HG03521 (cell line): ENCODE results near the gene TTYH3.

Experiments used
- ATAC-seq: cut with Tn5 transposase; IDR thresholded peaks from one replicate; pipeline ENCODE4 v1.9.1; 2021; ENCODE audit warnings: mild to moderate bottlenecking, moderate library complexity; ENCODE audit not compliant: unreplicated experiment

Gene TTYH3

DNA sequence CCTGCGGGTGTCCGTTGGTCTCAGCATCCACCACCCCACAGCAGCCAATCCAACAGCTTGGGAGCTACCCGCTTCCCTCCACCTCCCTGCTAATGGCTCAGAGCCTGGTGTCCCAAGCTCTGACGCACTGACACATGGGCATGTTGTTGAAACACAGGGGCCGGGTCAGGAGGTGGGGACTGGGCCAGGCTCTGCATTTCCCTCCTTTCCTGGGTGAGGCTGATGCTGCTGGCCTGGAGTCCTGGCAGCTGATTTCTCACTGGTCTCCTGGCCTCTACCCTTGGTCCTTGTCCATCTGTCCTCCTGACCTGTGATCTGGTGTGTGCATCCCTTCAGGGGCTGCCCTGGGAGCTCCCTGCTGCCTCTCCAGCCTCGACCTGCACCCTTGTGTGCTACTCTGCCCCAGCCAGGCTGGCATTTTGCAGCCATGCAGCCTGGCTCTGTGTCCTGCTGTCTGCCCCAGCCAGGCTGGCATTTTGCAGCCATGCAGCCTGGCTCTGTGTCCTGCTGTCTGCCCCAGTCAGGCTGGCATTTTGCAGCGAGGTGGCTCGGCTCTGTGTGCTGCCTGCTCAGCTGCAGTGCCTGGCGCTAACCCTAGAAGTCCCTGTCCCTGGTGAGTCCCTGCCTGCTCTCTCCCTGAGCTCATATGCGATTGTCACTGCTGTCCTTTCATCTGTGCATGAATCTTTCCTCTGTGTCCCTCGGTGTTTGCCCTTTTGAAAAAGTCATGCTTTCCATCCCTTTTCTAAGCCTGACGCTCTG, 70.2 kb downstream of the TTYH3 start:
- no peak for ATAC-seq

DNA sequence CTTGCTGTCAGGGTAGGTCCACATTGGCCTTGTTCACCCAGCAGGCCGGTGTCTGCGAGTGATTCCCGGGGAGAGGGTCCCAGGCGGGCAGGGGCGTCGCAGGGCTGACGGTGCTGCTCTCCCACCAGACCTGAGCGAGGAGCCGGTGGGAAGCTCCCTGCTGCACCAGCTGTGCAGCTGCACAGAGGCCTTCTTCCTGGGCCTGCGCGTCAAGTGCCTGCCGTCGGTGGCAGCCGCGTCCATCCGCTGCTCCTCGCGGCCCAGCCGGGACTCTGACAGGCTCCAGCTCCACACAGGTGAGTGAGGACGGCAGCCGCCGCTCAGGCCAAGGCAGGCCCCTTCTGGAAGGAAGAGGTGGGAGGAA, 70.8 kb downstream of the TTYH3 start:
- no peak for ATAC-seq

DNA sequence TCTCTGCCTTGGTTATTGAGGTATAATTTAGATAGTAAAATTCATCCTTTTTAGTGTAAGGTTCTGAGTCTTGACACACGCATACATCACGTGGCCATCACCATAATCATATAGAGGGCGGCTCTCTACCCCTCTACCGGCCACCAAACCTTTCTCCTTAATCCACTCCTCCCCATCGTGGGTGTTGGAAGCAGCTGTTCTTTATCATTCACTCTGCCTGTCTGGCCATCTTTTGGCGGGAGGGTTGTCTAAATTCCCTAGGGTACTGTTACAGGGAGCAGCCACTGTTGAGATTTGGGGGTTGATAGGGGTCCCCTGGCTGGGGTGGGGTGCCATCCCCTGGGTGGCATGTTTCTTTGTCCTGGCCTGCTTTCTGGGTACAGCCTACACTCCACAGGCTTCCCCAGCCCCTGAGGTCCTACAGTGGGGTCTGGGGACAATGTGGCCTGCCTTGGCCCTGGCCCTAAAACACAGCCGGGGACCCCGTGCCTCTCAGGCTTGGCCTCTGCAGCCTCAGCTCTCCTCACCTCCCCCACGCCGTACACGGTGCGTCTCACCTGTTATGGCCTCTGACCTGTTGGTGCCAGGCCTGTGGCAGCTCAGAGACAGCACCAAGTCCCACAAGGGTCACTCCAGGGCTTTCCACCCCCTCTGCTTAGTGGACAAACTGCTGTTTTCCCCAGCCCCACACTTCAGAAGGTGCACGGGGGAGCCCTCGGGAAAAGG, 73.7 kb downstream of the TTYH3 start:
- no peak for ATAC-seq

- no peak for ATAC-seq
Observed at GRCh38 chr7:2706685-2707126, 74.9 kb downstream of the TTYH3 start.

GRCh38 chr7:2707481-2707880, 75.7 kb downstream of the TTYH3 start:
- no peak for ATAC-seq

- ATAC-seq = no peak
Observed at GRCh38 chr7:2708041-2708440, 76.3 kb downstream of the TTYH3 start.

DNA sequence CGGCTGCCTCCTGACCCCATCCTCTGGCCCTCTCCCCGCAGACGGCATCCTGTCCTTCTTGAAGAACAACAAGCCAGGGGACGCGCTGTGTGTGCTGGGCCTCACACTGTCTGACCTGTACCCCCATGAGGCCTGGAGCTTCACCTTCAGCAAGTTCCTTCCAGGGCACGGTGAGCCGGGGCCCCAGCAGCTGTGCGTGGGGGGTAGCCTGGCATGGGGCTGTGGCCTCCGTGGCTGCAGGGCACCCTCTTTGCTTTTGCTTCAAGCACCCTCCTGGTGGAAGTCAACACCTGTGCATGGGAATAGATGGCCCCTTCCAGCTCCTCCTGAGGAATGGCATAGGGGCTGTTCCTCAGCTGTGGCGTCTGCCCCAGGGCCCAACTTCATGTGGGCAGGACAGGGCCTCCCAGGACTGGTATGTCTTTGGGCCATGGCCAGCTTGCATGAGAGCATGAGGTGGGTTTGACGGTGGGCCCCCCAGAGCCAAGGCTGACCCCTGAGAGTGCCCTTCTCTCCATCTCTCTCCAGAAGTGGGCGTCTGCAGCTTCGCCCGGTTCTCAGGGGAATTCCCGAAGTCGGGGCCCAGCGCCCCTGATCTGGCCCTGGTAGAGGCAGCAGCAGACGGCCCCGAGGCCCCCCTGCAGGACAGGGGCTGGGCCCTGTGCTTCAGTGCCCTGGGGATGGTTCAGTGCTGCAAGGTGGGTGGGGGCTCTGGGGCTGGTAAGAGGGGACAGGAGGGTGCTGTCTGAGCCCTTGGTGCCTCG, 76.9 kb downstream of the TTYH3 start:
- ATAC-seq = no peak

- ATAC-seq = peak; percentile 82
Observed at GRCh38 chr7:2709553-2710285, 77.9 kb downstream of the TTYH3 start.

DNA sequence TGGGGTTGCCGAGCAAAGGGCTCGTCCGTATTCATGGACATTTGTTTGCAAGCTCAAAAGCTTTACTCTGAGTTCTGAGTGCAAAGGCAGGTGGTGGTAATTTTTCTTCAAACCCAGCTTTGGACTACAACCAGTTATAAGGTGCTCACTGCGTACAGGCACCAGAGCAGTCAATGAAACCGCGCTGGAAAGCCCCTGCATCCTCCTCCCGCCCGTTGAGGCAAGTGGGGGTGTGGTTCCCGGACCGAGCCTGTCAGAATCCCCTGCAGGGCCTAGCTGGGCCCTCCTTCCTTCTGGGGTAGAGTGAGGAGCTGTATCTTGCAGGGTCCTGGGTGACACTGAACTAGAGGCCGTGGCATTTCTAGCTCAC, 78.5 kb downstream of the TTYH3 start:
- ATAC-seq = peak; percentile 44

GRCh38 chr7:2710901-2711551, 79.2 kb downstream of the TTYH3 start:
- ATAC-seq = no peak

GRCh38 chr7:2711895-2712675, 80.3 kb downstream of the TTYH3 start:
- ATAC-seq = no peak

DNA sequence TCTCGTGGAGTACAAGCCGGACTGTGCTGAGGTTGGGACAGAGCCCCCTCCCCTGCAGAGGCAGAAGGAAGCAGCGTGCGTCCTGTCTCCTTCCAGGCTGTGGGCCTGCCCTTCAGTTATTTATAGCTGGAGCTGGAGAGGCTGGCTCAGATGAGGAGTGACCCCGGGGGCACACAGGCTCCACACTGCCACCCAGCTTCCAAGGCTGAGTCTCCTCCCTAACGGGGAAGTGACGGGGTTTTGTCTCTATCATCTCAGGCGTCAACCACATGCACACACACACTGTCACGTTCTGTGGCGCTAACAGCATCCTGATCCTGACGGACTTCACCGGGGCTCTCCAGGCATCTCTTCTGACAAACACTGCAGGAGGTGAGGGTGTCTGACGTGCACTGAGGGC, 81.6 kb downstream of the TTYH3 start:
- no peak for ATAC-seq

- no peak for ATAC-seq
Observed at GRCh38 chr7:2713978-2714377, 82.2 kb downstream of the TTYH3 start.
